MV-4-11 (cell line): ENCODE results near the gene PDZD8.
"Not testable (repeated sequence)": the region's sequence is repeated elsewhere in the genome, so short reads cannot be mapped to it uniquely, and the experiment has no call there.

Experiments
- DNase-seq: peaks from one replicate; lab custom pipeline; 2025; lab: John Stamatoyannopoulos, UW

Gene PDZD8

GRCh38 chr10:117350909-117351308 is 24.3 kb downstream of the PDZD8 start:
- DNase-seq = peak; percentile 48

GRCh38 chr10:117348236-117348635 is 27.0 kb downstream of the PDZD8 start:
- no peak for DNase-seq

- DNase-seq = no peak
Measured at GRCh38 chr10:117346574-117346973, 28.7 kb downstream of the PDZD8 start.

GRCh38 chr10:117345143-117345542 is 30.1 kb downstream of the PDZD8 start:
- no peak for DNase-seq

GRCh38 chr10:117342641-117343040 is 32.6 kb downstream of the PDZD8 start:
- DNase-seq = no peak

- no peak for DNase-seq
Measured at GRCh38 chr10:117341061-117341460, 34.2 kb downstream of the PDZD8 start.

- no peak for DNase-seq
Measured at GRCh38 chr10:117339979-117340378, 35.3 kb downstream of the PDZD8 start.

- DNase-seq = peak; percentile 7
Measured at GRCh38 chr10:117339578-117339977, 35.7 kb downstream of the PDZD8 start.

- DNase-seq = no peak
Measured at GRCh38 chr10:117334926-117335325, 40.3 kb downstream of the PDZD8 start.

- no peak for DNase-seq
Measured at GRCh38 chr10:117334066-117334465, 41.2 kb downstream of the PDZD8 start.

GRCh38 chr10:117327262-117327661 is 48.0 kb downstream of the PDZD8 start:
- DNase-seq = no peak

- no peak for DNase-seq
Measured at GRCh38 chr10:117324367-117324766, 50.9 kb downstream of the PDZD8 start.

- peak; percentile 25 for DNase-seq
Measured at GRCh38 chr10:117322260-117322659, 53.0 kb downstream of the PDZD8 start.

GRCh38 chr10:117320050-117320665 is 55.1 kb downstream of the PDZD8 start:
- DNase-seq = no peak

- no peak for DNase-seq
Measured at GRCh38 chr10:117318909-117319308, 56.3 kb downstream of the PDZD8 start.

GRCh38 chr10:117316701-117317100 is 58.5 kb downstream of the PDZD8 start:
- DNase-seq = no peak

- DNase-seq = no peak
Measured at GRCh38 chr10:117313641-117314040, 61.6 kb downstream of the PDZD8 start.

- DNase-seq = no peak
Measured at GRCh38 chr10:117312430-117312829, 62.8 kb downstream of the PDZD8 start.

GRCh38 chr10:117311261-117311660 is 64.0 kb downstream of the PDZD8 start:
- DNase-seq = no peak

GRCh38 chr10:117306674-117307073 is 68.6 kb downstream of the PDZD8 start:
- DNase-seq = no peak

- DNase-seq = not testable (repeated sequence)
Measured at GRCh38 chr10:117303451-117303850, 71.8 kb downstream of the PDZD8 start.

- DNase-seq = no peak
Measured at GRCh38 chr10:117300671-117301070, 74.6 kb downstream of the PDZD8 start.

- DNase-seq = no peak
Measured at GRCh38 chr10:117299435-117299834, 75.8 kb downstream of the PDZD8 start.

- DNase-seq = no peak
Measured at GRCh38 chr10:117298219-117298618, 77.0 kb downstream of the PDZD8 start.
